ENCODE measurements around the gene WNT2B.

The WNT2B gene

DNA sequence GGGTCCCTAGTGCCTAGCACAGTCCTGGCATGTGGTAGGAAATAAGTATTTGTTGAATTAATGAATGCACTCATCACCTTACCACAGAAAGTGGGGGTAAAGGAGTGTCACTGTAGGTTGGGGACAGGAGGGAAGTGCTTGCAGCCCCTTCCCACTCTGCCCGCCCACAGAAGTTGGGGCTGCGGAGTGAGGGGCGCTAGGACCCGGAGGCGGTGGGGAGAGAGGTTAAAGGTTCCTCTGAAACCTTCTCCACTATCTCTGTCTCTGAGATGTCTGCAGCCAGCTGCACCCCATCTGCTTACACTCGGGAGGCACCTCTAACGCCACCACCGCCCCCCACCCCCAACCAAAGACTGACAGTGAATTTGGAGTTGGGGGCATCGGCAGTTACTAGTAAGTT lies 1.4 kb upstream of the WNT2B start:
- no peak for TF ChIP-seq ARNTL (CRISPR knock-in tag; IDR thresholded peaks at IDR 0.05; ENCODE audit: borderline replicate concordance, low read depth)
- TF ChIP-seq GLIS3 (CRISPR knock-in tag; IDR thresholded peaks at IDR 0.05) = no peak
- no peak for TF ChIP-seq RARB (CRISPR knock-in tag; IDR thresholded peaks at IDR 0.05)
- no peak for TF ChIP-seq TSHZ2 (CRISPR knock-in tag; IDR thresholded peaks at IDR 0.05)
- no peak for TF ChIP-seq PATZ1 (CRISPR knock-in tag; IDR thresholded peaks at IDR 0.05; ENCODE audit: borderline replicate concordance)
- no peak for TF ChIP-seq BACH2 (CRISPR knock-in tag; IDR thresholded peaks at IDR 0.05; ENCODE audit: borderline replicate concordance)
- TF ChIP-seq, protein P1, sequence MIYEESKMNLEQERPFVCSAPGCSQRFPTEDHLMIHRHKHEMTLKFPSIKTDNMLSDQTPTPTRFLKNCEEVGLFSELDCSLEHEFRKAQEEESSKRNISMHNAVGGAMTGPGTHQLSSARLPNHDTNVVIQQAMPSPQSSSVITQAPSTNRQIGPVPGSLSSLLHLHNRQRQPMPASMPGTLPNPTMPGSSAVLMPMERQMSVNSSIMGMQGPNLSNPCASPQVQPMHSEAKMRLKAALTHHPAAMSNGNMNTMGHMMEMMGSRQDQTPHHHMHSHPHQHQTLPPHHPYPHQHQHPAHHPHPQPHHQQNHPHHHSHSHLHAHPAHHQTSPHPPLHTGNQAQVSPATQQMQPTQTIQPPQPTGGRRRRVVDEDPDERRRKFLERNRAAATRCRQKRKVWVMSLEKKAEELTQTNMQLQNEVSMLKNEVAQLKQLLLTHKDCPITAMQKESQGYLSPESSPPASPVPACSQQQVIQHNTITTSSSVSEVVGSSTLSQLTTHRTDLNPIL (CRISPR knock-in tag; IDR thresholded peaks at IDR 0.05; ENCODE audit: low read depth) = no peak
- TF ChIP-seq ZNF565 (CRISPR knock-in tag; conservative IDR thresholded peaks at IDR 0.05; ENCODE audit: low read depth) = no peak
- TF ChIP-seq ZFP30 (CRISPR knock-in tag; IDR thresholded peaks at IDR 0.05) = no peak
- no peak for TF ChIP-seq TCF4 (CRISPR knock-in tag; IDR thresholded peaks at IDR 0.05; ENCODE audit: borderline replicate concordance)
- no peak for TF ChIP-seq ZNF8 (CRISPR knock-in tag; IDR thresholded peaks at IDR 0.05)
- TF ChIP-seq CSRNP3 (CRISPR knock-in tag; IDR thresholded peaks at IDR 0.05) = no peak
- TF ChIP-seq ZFP3 (CRISPR knock-in tag; IDR thresholded peaks at IDR 0.05) = no peak
- no peak for TF ChIP-seq TOX (CRISPR knock-in tag; IDR thresholded peaks at IDR 0.05; ENCODE audit: borderline replicate concordance)
- no peak for TF ChIP-seq ISL1 (CRISPR knock-in tag; IDR thresholded peaks at IDR 0.05)
- no peak for TF ChIP-seq ZC3H10 (CRISPR knock-in tag; IDR thresholded peaks at IDR 0.05)
- TF ChIP-seq ESRRG (CRISPR knock-in tag; IDR thresholded peaks at IDR 0.05) = no peak
- ATAC-seq = no peak

- no peak for TF ChIP-seq ZNF565 (CRISPR knock-in tag; conservative IDR thresholded peaks at IDR 0.05; ENCODE audit: low read depth)
- no peak for TF ChIP-seq CSRNP3 (CRISPR knock-in tag; IDR thresholded peaks at IDR 0.05)
- TF ChIP-seq ZC3H10 (CRISPR knock-in tag; IDR thresholded peaks at IDR 0.05) = no peak
- peak; percentile 55 for ATAC-seq
Measured at GRCh38 chr1:112507921-112508277, 866 bp upstream of the WNT2B start.

DNA sequence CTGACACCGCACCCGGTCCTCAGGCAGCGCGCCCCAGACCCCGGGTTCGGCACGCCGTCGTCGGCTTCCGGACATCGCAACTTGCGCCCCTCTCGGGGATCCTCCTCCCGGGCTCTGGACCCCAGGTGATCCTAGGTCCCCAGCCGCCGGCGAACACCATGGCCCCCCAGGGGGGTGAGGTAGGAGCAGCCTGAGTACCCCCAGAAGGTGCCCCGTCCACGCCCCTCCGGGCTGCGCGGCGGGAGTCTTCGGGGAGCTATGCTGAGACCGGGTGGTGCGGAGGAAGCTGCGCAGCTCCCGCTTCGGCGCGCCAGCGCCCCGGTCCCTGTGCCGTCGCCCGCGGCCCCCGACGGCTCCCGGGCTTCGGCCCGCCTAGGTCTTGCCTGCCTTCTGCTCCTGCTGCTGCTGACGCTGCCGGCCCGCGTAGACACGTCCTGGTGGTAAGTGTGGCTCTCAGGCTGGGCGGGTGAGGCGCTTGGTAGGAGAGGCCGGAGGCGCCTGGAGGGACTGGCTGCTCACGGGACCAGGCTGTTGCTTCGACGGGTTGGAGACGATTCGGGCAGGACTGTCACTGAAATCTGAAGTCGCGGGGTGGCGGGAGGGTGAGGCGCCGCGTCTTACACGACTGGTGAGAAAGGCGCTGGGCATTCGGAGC lies 367 bp downstream of the WNT2B start:
- ATAC-seq = peak; percentile 22
- TF ChIP-seq ISL1 (CRISPR knock-in tag; IDR thresholded peaks at IDR 0.05) (no peak), CSRNP3 (CRISPR knock-in tag; IDR thresholded peaks at IDR 0.05) (no peak), SNAI2 (CRISPR knock-in tag; IDR thresholded peaks at IDR 0.05) (no peak), TSHZ2 (CRISPR knock-in tag; IDR thresholded peaks at IDR 0.05) (no peak), ZC3H10 (CRISPR knock-in tag; IDR thresholded peaks at IDR 0.05) (no peak), ZNF70 (CRISPR knock-in tag; IDR thresholded peaks at IDR 0.05) (no peak), PATZ1 (CRISPR knock-in tag; IDR thresholded peaks at IDR 0.05; ENCODE audit: borderline replicate concordance) (no peak), ZNF565 (CRISPR knock-in tag; conservative IDR thresholded peaks at IDR 0.05; ENCODE audit: low read depth) (no peak), ARNTL (CRISPR knock-in tag; IDR thresholded peaks at IDR 0.05; ENCODE audit: borderline replicate concordance, low read depth) (no peak), TOX (CRISPR knock-in tag; IDR thresholded peaks at IDR 0.05; ENCODE audit: borderline replicate concordance) (no peak), ESRRG (CRISPR knock-in tag; IDR thresholded peaks at IDR 0.05) (no peak), ZFP30 (CRISPR knock-in tag; IDR thresholded peaks at IDR 0.05) (no peak)

All from SK-N-SH treated with all-trans-retinoic acid at 6 μM for 48 hours (cell line).